ENCODE data around the gene CYB5R4.

DNA sequence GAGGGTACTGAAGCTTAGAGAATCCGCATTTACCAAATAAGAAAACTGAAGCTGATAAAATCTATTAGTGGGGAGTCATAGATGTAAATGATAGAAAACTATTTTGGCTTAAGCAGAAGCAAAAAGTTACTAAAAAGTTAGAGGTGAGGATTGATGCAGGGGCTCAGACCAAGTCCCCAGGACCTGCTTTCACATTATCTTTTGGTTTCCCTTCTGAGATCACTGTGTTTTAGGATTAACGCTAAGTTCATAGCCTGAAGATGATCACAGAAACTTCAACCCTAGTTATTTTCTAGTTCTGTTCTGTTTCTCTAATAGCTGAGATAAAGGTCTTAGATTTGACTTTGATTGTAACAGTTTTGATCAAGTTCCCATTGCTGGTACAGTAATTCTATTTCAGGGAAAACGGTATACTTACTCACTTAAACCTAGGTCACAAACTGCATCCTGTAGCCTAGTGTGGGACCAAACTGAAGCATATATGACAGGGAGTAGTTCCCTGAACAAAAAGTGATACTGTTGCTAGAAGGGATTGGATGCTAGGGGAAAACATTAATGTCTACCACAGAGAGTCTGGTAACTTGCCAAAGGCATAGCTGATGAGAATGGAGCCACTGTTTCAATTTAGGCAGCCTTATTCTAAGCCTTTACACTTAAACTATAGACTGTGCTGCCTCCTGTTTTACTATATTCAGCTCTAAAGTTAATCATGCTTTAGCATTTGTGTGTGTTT is 13.1 kb downstream of the CYB5R4 start:
- TF ChIP-seq POLR2AphosphoS5 (IDR thresholded peaks at IDR 0.05; ENCODE audit: low read length) (no peak), POLR2A (IDR thresholded peaks at IDR 0.05; ENCODE audit: low read depth, low read length) (no peak), NFYA (IDR thresholded peaks at IDR 0.05; ENCODE audit: borderline replicate concordance, low read depth, low read length) (no peak), SP1 (IDR thresholded peaks at IDR 0.05; ENCODE audit: low read depth, low read length) (no peak), FOS (IDR thresholded peaks at IDR 0.05; ENCODE audit: borderline replicate concordance, extremely low read depth, insufficient read length) (no peak)

Measured in GM12878 (cell line).